Neutrophil (primary cell): ENCODE data around the gene UGT3A1.

ENCODE experiments used
- H3K27ac ChIP-seq: fragments of 200-600 bp; sonication (generic); 2 replicates; pipeline ENCODE4 v1.5.1; 2016; ENCODE audit warnings: mild to moderate bottlenecking, moderate library complexity
- H3K27me3 ChIP-seq: fragments of 200-600 bp; sonication (generic); 2 replicates; pipeline ENCODE4 v1.6.0; 2016; ENCODE audit warnings: mild to moderate bottlenecking
- H3K36me3 ChIP-seq: fragments of 200-600 bp; sonication (generic); 2 replicates; pipeline ENCODE4 v1.5.1; 2017
- H3K4me1 ChIP-seq, 2 experiments: fragments of 200-600 bp in 1 of 2; sonication (generic) in 1 of 2; 1 replicate in 1 of 2; 2 replicates in 1 of 2; pipeline versions ENCODE4 v1.5.1 to v1.6.1; 2013 to 2016; ENCODE audit warnings: low read depth in 1 of 2, low read length in 1 of 2, mild to moderate bottlenecking in 1 of 2, moderate library complexity in 1 of 2; ENCODE audit not compliant: control insufficient read depth in 1 of 2, insufficient read depth in 1 of 2
- H3K4me3 ChIP-seq, 2 experiments: fragments of 200-600 bp in 1 of 2; sonication (generic) in 1 of 2; 1 replicate in 1 of 2; 2 replicates in 1 of 2; pipeline ENCODE4 v1.5.1; 2013 to 2016; ENCODE audit warnings: low read depth in 1 of 2, low read length in 1 of 2, mild to moderate bottlenecking in 1 of 2, moderate library complexity in 1 of 2
- H3K9me3 ChIP-seq: fragments of 200-600 bp; sonication (generic); 2 replicates; pipeline ENCODE4 v1.5.1; 2016
- CTCF ChIP-seq: fragments of 200-600 bp; sonication (generic); IDR thresholded peaks from 2 replicates; pipeline ENCODE4 v1.5.1; 2016; ENCODE audit warnings: antibody characterized with exemption

UGT3A1 gene

GRCh38 chr5:35938568-35939227 lies 52.5 kb downstream of the UGT3A1 start, which contains the start of gene CAPSL:
Gene CAPSL, minus strand, starts transcription at chr5:35938622. Its CDS starts 17,502 bp downstream, at chr5:35921120.
- no peaks in the 10 kb centered on the region for H3K36me3 ChIP-seq
- H3K4me1 ChIP-seq, result no peaks in the 10 kb centered on the region
- no peaks in the 10 kb centered on the region for H3K27me3 ChIP-seq
- no peak within 1 kb of the TSS for H3K4me3 ChIP-seq
- H3K27ac ChIP-seq, result no peak within 1 kb of the TSS
- no peak for TF ChIP-seq CTCF
- H3K9me3 ChIP-seq, result no peaks in the 10 kb centered on the region

- no peak overlapping the region for H3K4me3 ChIP-seq
- no peaks in the 10 kb centered on the region for H3K9me3 ChIP-seq
- no peaks in the 10 kb centered on the region for H3K36me3 ChIP-seq
- H3K27me3 ChIP-seq, result peaks cover 31% of the 10 kb centered on the region
- peak; percentile 64 for TF ChIP-seq CTCF
- H3K4me1 ChIP-seq, result no peaks in the 10 kb centered on the region
- no peak overlapping the region for H3K27ac ChIP-seq
These were observed 64.7 kb downstream of the UGT3A1 start for GRCh38 chr5:35926389-35927051.

GRCh38 chr5:35924950-35925722 lies 66.1 kb downstream of the UGT3A1 start:
- no peaks in the 10 kb centered on the region for H3K36me3 ChIP-seq
- no peak overlapping the region for H3K4me3 ChIP-seq
- no peak overlapping the region for H3K27ac ChIP-seq
- no peaks in the 10 kb centered on the region for H3K9me3 ChIP-seq
- no peak for TF ChIP-seq CTCF
- H3K27me3 ChIP-seq, result peaks cover 31% of the 10 kb centered on the region
- no peaks in the 10 kb centered on the region for H3K4me1 ChIP-seq

- H3K4me3 ChIP-seq, result no peak overlapping the region
These were observed 66.9 kb downstream of the UGT3A1 start for GRCh38 chr5:35924122-35924949.

More at GRCh38 chr5:35924122-35924949, 66.9 kb downstream of the UGT3A1 start:
- Histone ChIP-seq H3K4me1 (no peaks in the 10 kb centered on the region), H3K27ac (no peak overlapping the region), H3K27me3 (peaks cover 31% of the 10 kb centered on the region), H3K36me3 (no peaks in the 10 kb centered on the region), H3K9me3 (no peaks in the 10 kb centered on the region)
- TF ChIP-seq CTCF, result no peak
